ENCODE measurements around the gene GAB1.

GRCh38 chr4:143455211-143455610, 118.5 kb downstream of the GAB1 start:
- no peak for TF ChIP-seq CTCF (IDR thresholded peaks at IDR 0.05; ENCODE audit: low read depth, low read length, missing input control)
- no peak for TF ChIP-seq MAX (IDR thresholded peaks at IDR 0.05)
- no peak for TF ChIP-seq REST (IDR thresholded peaks at IDR 0.05)
- TF ChIP-seq RAD21 (IDR thresholded peaks at IDR 0.05) = no peak
- TF ChIP-seq YY1 (IDR thresholded peaks at IDR 0.05) = no peak
- no peak for TF ChIP-seq SP1 (IDR thresholded peaks at IDR 0.05)
- TF ChIP-seq ZBTB33 (IDR thresholded peaks at IDR 0.05) = no peak
- TF ChIP-seq FOXA1 (IDR thresholded peaks at IDR 0.05) = no peak
- no peak for TF ChIP-seq JUND (IDR thresholded peaks at IDR 0.05)
- no peak for TF ChIP-seq ATF3 (IDR thresholded peaks at IDR 0.05)
- TF ChIP-seq RXRA (IDR thresholded peaks at IDR 0.05) = no peak
- no peak for TF ChIP-seq TAF1 (conservative IDR thresholded peaks at IDR 0.05)
- no peak for TF ChIP-seq HNF4A (conservative IDR thresholded peaks at IDR 0.05)

Data from liver (tissue), 3 donors.